ENCODE measurements around the gene MCL1.
"Not testable (repeated sequence)": the region's sequence is repeated elsewhere in the genome, so short reads cannot be mapped to it uniquely, and the experiment has no call there.

Gene MCL1

GRCh38 chr1:150596976-150597375 lies 17.6 kb upstream of the MCL1 start:
- no peak for ATAC-seq
- TF ChIP-seq, protein P1, sequence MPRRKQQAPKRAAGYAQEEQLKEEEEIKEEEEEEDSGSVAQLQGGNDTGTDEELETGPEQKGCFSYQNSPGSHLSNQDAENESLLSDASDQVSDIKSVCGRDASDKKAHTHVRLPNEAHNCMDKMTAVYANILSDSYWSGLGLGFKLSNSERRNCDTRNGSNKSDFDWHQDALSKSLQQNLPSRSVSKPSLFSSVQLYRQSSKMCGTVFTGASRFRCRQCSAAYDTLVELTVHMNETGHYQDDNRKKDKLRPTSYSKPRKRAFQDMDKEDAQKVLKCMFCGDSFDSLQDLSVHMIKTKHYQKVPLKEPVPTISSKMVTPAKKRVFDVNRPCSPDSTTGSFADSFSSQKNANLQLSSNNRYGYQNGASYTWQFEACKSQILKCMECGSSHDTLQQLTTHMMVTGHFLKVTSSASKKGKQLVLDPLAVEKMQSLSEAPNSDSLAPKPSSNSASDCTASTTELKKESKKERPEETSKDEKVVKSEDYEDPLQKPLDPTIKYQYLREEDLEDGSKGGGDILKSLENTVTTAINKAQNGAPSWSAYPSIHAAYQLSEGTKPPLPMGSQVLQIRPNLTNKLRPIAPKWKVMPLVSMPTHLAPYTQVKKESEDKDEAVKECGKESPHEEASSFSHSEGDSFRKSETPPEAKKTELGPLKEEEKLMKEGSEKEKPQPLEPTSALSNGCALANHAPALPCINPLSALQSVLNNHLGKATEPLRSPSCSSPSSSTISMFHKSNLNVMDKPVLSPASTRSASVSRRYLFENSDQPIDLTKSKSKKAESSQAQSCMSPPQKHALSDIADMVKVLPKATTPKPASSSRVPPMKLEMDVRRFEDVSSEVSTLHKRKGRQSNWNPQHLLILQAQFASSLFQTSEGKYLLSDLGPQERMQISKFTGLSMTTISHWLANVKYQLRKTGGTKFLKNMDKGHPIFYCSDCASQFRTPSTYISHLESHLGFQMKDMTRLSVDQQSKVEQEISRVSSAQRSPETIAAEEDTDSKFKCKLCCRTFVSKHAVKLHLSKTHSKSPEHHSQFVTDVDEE (CRISPR knock-in tag; IDR thresholded peaks at IDR 0.05): no peak
- TF ChIP-seq PATZ1 (CRISPR knock-in tag; IDR thresholded peaks at IDR 0.05; ENCODE audit: borderline replicate concordance) (no peak), ZNF565 (CRISPR knock-in tag; conservative IDR thresholded peaks at IDR 0.05; ENCODE audit: low read depth) (no peak), BACH2 (CRISPR knock-in tag; IDR thresholded peaks at IDR 0.05; ENCODE audit: borderline replicate concordance) (no peak), GLIS3 (CRISPR knock-in tag; IDR thresholded peaks at IDR 0.05) (no peak)

- no peak; the same call in 2 of the 3 replicates for ATAC-seq
- no peak for TF ChIP-seq ZNF8 (CRISPR knock-in tag; IDR thresholded peaks at IDR 0.05)
- TF ChIP-seq, protein P2, sequence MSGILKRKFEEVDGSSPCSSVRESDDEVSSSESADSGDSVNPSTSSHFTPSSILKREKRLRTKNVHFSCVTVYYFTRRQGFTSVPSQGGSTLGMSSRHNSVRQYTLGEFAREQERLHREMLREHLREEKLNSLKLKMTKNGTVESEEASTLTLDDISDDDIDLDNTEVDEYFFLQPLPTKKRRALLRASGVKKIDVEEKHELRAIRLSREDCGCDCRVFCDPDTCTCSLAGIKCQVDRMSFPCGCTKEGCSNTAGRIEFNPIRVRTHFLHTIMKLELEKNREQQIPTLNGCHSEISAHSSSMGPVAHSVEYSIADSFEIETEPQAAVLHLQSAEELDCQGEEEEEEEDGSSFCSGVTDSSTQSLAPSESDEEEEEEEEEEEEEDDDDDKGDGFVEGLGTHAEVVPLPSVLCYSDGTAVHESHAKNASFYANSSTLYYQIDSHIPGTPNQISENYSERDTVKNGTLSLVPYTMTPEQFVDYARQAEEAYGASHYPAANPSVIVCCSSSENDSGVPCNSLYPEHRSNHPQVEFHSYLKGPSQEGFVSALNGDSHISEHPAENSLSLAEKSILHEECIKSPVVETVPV (CRISPR knock-in tag; IDR thresholded peaks at IDR 0.05): no peak
- TF ChIP-seq ZFP30 (CRISPR knock-in tag; IDR thresholded peaks at IDR 0.05): no peak
- TF ChIP-seq, protein P3, sequence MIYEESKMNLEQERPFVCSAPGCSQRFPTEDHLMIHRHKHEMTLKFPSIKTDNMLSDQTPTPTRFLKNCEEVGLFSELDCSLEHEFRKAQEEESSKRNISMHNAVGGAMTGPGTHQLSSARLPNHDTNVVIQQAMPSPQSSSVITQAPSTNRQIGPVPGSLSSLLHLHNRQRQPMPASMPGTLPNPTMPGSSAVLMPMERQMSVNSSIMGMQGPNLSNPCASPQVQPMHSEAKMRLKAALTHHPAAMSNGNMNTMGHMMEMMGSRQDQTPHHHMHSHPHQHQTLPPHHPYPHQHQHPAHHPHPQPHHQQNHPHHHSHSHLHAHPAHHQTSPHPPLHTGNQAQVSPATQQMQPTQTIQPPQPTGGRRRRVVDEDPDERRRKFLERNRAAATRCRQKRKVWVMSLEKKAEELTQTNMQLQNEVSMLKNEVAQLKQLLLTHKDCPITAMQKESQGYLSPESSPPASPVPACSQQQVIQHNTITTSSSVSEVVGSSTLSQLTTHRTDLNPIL (CRISPR knock-in tag; IDR thresholded peaks at IDR 0.05; ENCODE audit: low read depth): no peak
- no peak for TF ChIP-seq BACH2 (CRISPR knock-in tag; IDR thresholded peaks at IDR 0.05; ENCODE audit: borderline replicate concordance)
- no peak for TF ChIP-seq GLIS3 (CRISPR knock-in tag; IDR thresholded peaks at IDR 0.05)
- TF ChIP-seq OSR1 (CRISPR knock-in tag; IDR thresholded peaks at IDR 0.05): no peak
- no peak for TF ChIP-seq ISL1 (CRISPR knock-in tag; IDR thresholded peaks at IDR 0.05)
- TF ChIP-seq, protein P1 (CRISPR knock-in tag; IDR thresholded peaks at IDR 0.05): no peak
- no peak for TF ChIP-seq ZFP3 (CRISPR knock-in tag; IDR thresholded peaks at IDR 0.05)
- no peak for TF ChIP-seq PATZ1 (CRISPR knock-in tag; IDR thresholded peaks at IDR 0.05; ENCODE audit: borderline replicate concordance)
These were observed 16.9 kb upstream of the MCL1 start for GRCh38 chr1:150596095-150596892.

- TF ChIP-seq ISL1 (CRISPR knock-in tag; IDR thresholded peaks at IDR 0.05) (no peak), TCF4 (CRISPR knock-in tag; IDR thresholded peaks at IDR 0.05; ENCODE audit: borderline replicate concordance) (no peak), SNAI2 (CRISPR knock-in tag; IDR thresholded peaks at IDR 0.05) (no peak), RARB (CRISPR knock-in tag; IDR thresholded peaks at IDR 0.05) (no peak), ESRRG (CRISPR knock-in tag; IDR thresholded peaks at IDR 0.05) (no peak), BACH2 (CRISPR knock-in tag; IDR thresholded peaks at IDR 0.05; ENCODE audit: borderline replicate concordance) (no peak), OSR1 (CRISPR knock-in tag; IDR thresholded peaks at IDR 0.05) (no peak), PPARA (CRISPR knock-in tag; IDR thresholded peaks at IDR 0.05; ENCODE audit: borderline replicate concordance) (no peak), ZFP3 (CRISPR knock-in tag; IDR thresholded peaks at IDR 0.05) (no peak), CSDC2 (CRISPR knock-in tag; IDR thresholded peaks at IDR 0.05) (no peak), ZFP30 (CRISPR knock-in tag; IDR thresholded peaks at IDR 0.05) (no peak)
- TF ChIP-seq, protein P3 (CRISPR knock-in tag; IDR thresholded peaks at IDR 0.05; ENCODE audit: low read depth): no peak
These were observed 3.0 kb upstream of the MCL1 start for GRCh38 chr1:150582371-150582770.

DNA sequence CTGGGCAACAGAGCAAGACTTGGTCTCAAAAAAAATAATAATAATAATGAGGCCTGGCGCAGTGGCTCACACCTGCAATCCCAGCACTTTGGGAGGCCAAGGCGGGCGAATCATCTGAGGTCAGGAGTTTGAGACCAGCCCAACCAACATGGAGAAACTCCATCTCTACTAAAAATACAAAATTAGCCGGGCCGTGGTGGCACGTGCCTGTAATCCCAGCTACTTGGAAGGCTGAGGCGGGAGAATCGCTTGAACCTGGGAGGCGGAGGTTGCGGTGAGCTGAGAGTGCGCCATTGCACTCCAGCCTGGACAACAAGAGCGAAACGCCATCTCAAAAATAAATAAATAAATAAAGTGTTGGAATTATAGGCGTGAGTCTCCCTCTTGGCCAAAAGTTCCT lies 2.6 kb upstream of the MCL1 start:
- not testable (repeated sequence) for ATAC-seq

More at GRCh38 chr1:150582371-150582770, 3.0 kb upstream of the MCL1 start:
- ATAC-seq: no peak

- not testable (repeated sequence) for ATAC-seq
These were observed 2.0 kb upstream of the MCL1 start for GRCh38 chr1:150581437-150581836.
